Measurements from ENCODE around the gene IDH2.

- TF ChIP-seq POLR2A (IDR thresholded peaks at IDR 0.05) (no peak), CTCF (IDR thresholded peaks at IDR 0.05) (no peak)
Measured at GRCh38 chr15:90130291-90130690, 28.0 kb upstream of the IDH2 start.
